Heart right ventricle (tissue), 16 donors: Measurements from ENCODE around the gene GBP3. TPM values are rescaled to one million over a fixed set of nuclear protein-coding genes. Genes with fewer than 3 reads are reported as not detected.

Source experiments
- ATAC-seq, 8 donors: fragments of 200-7000 bp; cut with Tn5 transposase; one replicate each; pipeline ENCODE4 v1.9.1; 2020; ENCODE audit warnings: mild to moderate bottlenecking in 8 of 8, moderate library complexity in 8 of 8, moderate number of reproducible peaks in 1 of 8
- DNase-seq, 2 donors: peaks; one replicate each; pipeline ENCODE4 v3.0.0-alpha.2; 2020
- H3K27ac ChIP-seq, 10 donors: fragments of 200-600 bp; sonication (generic) in 2 of 10; one replicate each; pipeline versions ENCODE4 v1.5.0 to v1.8.0; 2020 to 2022; ENCODE audit warnings: mild to moderate bottlenecking in 3 of 10
- H3K27me3 ChIP-seq, 7 donors: fragments of 200-600 bp; one replicate each; pipeline ENCODE4 v1.8.0; 2021 to 2022; ENCODE audit warnings: mild to moderate bottlenecking in 2 of 7
- H3K36me3 ChIP-seq, 9 donors: fragments of 200-600 bp; sonication (generic) in 1 of 9; one replicate each; pipeline versions ENCODE4 v1.5.0 to v1.8.0; 2020 to 2022; ENCODE audit warnings: mild to moderate bottlenecking in 2 of 9
- H3K4me1 ChIP-seq, 9 donors: fragments of 200-600 bp; sonication (generic) in 1 of 9; one replicate each; pipeline versions ENCODE4 v1.5.0 to v1.8.0; 2020 to 2022; ENCODE audit warnings: mild to moderate bottlenecking in 4 of 9
- H3K4me3 ChIP-seq, 10 donors: fragments of 200-600 bp; sonication (generic) in 2 of 10; one replicate each; pipeline versions ENCODE4 v1.5.0 to v1.8.0; 2020 to 2022; ENCODE audit warnings: mild to moderate bottlenecking in 7 of 10, moderate library complexity in 2 of 10
- H3K9me3 ChIP-seq, 11 donors: fragments of 200-600 bp in 10 of 11; sonication (generic) in 2 of 11; one replicate each; pipeline versions ENCODE4 v1.5.0 to v1.8.0; 2013 to 2022; ENCODE audit warnings: mild to moderate bottlenecking in 2 of 11, control low read depth in 1 of 11, moderate library complexity in 1 of 11
- WGBS, 2 donors: extraction: QIAGEN DNeasy Blood & Tissue Kit; methylation state at CpG; one replicate each; pipeline ENCODE4 v1.1.7; 2013; ENCODE audit warnings: inconsistent platforms in 1 of 2; 5-methylcytosine and 5-hydroxymethylcytosine counted together
- intact Hi-C, 10 donors: fragments of 100-400 bp; cut with DNase I; formaldehyde crosslinking; loops; one replicate each; pipeline versions ENCODE4 v1.11.1 to v1.14.2; 2022
- polyA plus RNA-seq, 2 donors: library from polyadenylated mRNA; stranded (reverse); fragments of 200-250 nt; gene quantifications; one replicate each; pipeline ENCODE4 v1.2.3, GENCODE V29; 2013
- total RNA-seq, 10 donors: library from RNA; stranded (reverse); fragmentation: NEBNext Ultra II Directional in 3 of 10; extraction: Animal tissue kit (Norgen Biotek cat#: 25700) in 3 of 10; gene quantifications; one replicate each; pipeline versions ENCODE4 v1.2.1 to v1.2.4, GENCODE V29; 2021 to 2023
- TF ChIP-seq, protein P1 (sequence below), 9 donors: fragments of 200-600 bp; sonication (generic) in 2 of 9; IDR thresholded peaks; one replicate each; pipeline versions ENCODE4 v1.5.0 to v1.8.0; 2021 to 2022; ENCODE audit warnings: antibody characterized with exemption in 9 of 9, mild to moderate bottlenecking in 5 of 9, moderate library complexity in 1 of 9
- donor health status: Arrhythmogenic right ventricular cardiomyopathy.
- donor health status: ischemic (EF 13 %, LVEDD 7.1; RV severe dilation, severe dysfunction).
- donor health status: healthy with polysubstance abuse.
- donor health status: DM: no; HTN: yes; CAD: no.
- donor health status: DM: no; HTN: no; CAD: no.
- donor health status: ischemic (EF 25% LVEDD 6.9; RV normal size, moderate dysfunction).
- donor health status: ischemic (EF 25% LVEDD 5.7; RV mildly dilated, moderate dysfunction).
- donor health status: healthy.
- donor health status: DM: yes; HTN: yes; CAD: no.
- donor health status: Ischemic cardiomyopathy.
- donor health status: ischemic (EF 35%, LVEDD 5.7; RV mildly dilated, moderate dysfunction).
- donor health status: nonischemic (EF 11% LVEDD 7.7; RV severe dilation, severe dysfunction).
- donor health status: DM: yes; HTN: yes; CAD: no.
- donor health status: PGD.
- donor health status: ischemic (EF 29% LVEDD 5.4; RV normal size, mild dysfunction).
- donor health status: nonischemic (EF 23%, LVEDD 6.1; RV moderate dilation, normal function).

The GBP3 gene
- total and polyA plus RNA-seq, 12 donors: 1.6 to 21.6 (median 6.0) TPM

DNA sequence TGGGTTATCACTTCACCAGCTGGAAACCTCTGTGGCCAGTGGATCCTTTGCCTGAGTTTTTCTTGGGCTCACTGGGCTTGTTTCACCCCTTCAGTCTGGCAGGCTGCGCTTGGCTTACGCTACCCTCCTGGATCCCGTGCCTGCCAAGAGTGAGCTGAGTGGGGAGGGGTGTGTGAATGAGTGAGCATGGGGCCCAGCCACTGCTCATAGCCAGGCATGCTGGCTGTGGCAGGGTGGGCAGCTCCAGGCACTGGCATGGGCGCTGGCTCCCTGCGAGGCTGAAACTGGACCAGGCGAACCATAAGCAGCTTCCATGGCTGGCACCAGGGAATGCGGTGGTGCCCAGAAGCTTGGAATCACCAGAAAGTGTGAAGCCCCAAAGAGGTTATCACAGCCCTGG, 19.8 kb upstream of the GBP3 start:
- intact Hi-C loops: no loop called here
- WGBS, 2 donors: 97 to 98% methylated on average over 7 of the region's 7 CpGs
- H3K27ac ChIP-seq: no peak overlapping the region
- ATAC-seq (no peak), DNase-seq (no peak)
- no peak overlapping the region for H3K4me3 ChIP-seq
- no peaks in the 10 kb centered on the region for H3K36me3 ChIP-seq
- H3K9me3 ChIP-seq: peaks cover 0 to 13% (median 0%) of the 10 kb centered on the region in 11 donors
- H3K27me3 ChIP-seq: no peaks in the 10 kb centered on the region
- TF ChIP-seq, protein P1, sequence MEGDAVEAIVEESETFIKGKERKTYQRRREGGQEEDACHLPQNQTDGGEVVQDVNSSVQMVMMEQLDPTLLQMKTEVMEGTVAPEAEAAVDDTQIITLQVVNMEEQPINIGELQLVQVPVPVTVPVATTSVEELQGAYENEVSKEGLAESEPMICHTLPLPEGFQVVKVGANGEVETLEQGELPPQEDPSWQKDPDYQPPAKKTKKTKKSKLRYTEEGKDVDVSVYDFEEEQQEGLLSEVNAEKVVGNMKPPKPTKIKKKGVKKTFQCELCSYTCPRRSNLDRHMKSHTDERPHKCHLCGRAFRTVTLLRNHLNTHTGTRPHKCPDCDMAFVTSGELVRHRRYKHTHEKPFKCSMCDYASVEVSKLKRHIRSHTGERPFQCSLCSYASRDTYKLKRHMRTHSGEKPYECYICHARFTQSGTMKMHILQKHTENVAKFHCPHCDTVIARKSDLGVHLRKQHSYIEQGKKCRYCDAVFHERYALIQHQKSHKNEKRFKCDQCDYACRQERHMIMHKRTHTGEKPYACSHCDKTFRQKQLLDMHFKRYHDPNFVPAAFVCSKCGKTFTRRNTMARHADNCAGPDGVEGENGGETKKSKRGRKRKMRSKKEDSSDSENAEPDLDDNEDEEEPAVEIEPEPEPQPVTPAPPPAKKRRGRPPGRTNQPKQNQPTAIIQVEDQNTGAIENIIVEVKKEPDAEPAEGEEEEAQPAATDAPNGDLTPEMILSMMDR (IDR thresholded peaks at IDR 0.05): no peak
- peaks cover 0 to 15% (median 0%) of the 10 kb centered on the region in 9 donors for H3K4me1 ChIP-seq

GRCh38 chr1:89041721-89042120, 19.1 kb upstream of the GBP3 start:
- no peak for DNase-seq
- H3K27me3 ChIP-seq: no peaks in the 10 kb centered on the region
- H3K4me1 ChIP-seq: peaks cover 0 to 15% (median 0%) of the 10 kb centered on the region in 9 donors
- TF ChIP-seq, protein P1 (IDR thresholded peaks at IDR 0.05): no peak
- 99 to 100% methylated on average over 1 of the region's 1 CpG for WGBS, 2 donors
- ATAC-seq: no peak
- no peaks in the 10 kb centered on the region for H3K36me3 ChIP-seq
- peaks cover 0 to 13% (median 0%) of the 10 kb centered on the region in 11 donors for H3K9me3 ChIP-seq
- H3K27ac ChIP-seq: no peak overlapping the region
- intact Hi-C loops: no loop called here
- H3K4me3 ChIP-seq: no peak overlapping the region

- DNase-seq (no peak), ATAC-seq (no peak)
- TF ChIP-seq, protein P1 (IDR thresholded peaks at IDR 0.05): no peak
- WGBS, 2 donors: 73 to 80% methylated on average over 3 of the region's 3 CpGs
- Histone ChIP-seq H3K9me3 (peaks cover 0 to 13% (median 0%) of the 10 kb centered on the region in 11 donors), H3K27ac (no peak overlapping the region), H3K27me3 (no peaks in the 10 kb centered on the region), H3K4me1 (peaks cover 0 to 15% (median 0%) of the 10 kb centered on the region in 9 donors), H3K4me3 (no peak overlapping the region), H3K36me3 (no peaks in the 10 kb centered on the region)
- intact Hi-C loops: no loop called here
Measured at GRCh38 chr1:89041119-89041641, 18.5 kb upstream of the GBP3 start.

GRCh38 chr1:89040315-89040626, 17.6 kb upstream of the GBP3 start:
- H3K36me3 ChIP-seq: no peaks in the 10 kb centered on the region
- no peak overlapping the region for H3K27ac ChIP-seq
- peaks cover 0 to 15% (median 0%) of the 10 kb centered on the region in 9 donors for H3K4me1 ChIP-seq
- 83 to 98% methylated on average over 1 of the region's 1 CpG for WGBS, 2 donors
- DNase-seq: no peak
- intact Hi-C loops: no loop called here
- H3K9me3 ChIP-seq: peaks cover 0 to 13% (median 0%) of the 10 kb centered on the region in 11 donors
- no peak overlapping the region for H3K4me3 ChIP-seq
- no peaks in the 10 kb centered on the region for H3K27me3 ChIP-seq
- TF ChIP-seq, protein P1 (IDR thresholded peaks at IDR 0.05): no peak
- ATAC-seq: no peak
